Activated CD4-positive, alpha-beta T cell treated with anti-CD3 and anti-CD28 coated beads, Interleukin-2, amount 10 ng/mL, durations not matched to agents 24 days and 14 days (primary cell): ENCODE data around the gene C1QBP. TPM values are rescaled to one million over a fixed set of nuclear protein-coding genes. Genes with fewer than 3 reads are reported as not detected.
"Not testable (repeated sequence)": the region's sequence is repeated elsewhere in the genome, so short reads cannot be mapped to it uniquely, and the experiment has no call there.

Source experiments
- DNase-seq: peaks from one replicate; pipeline ENCODE4 v3.0.0; 2022
- H3K27ac Mint-ChIP-seq: one replicate; pipeline ENCODE4 v1.8.0; 2022; ENCODE audit warnings: mild to moderate bottlenecking, mixed read lengths
- H3K27me3 Mint-ChIP-seq: one replicate; pipeline ENCODE4 v1.8.0; 2022; ENCODE audit warnings: mixed read lengths
- H3K36me3 Mint-ChIP-seq: one replicate; pipeline ENCODE4 v1.8.0; 2022; ENCODE audit warnings: low read depth, mild to moderate bottlenecking, mixed read lengths
- H3K4me1 Mint-ChIP-seq: one replicate; pipeline ENCODE4 v1.8.0; 2021; ENCODE audit warnings: mixed read lengths
- H3K4me3 Mint-ChIP-seq: one replicate; pipeline ENCODE4 v1.8.0; 2022; ENCODE audit warnings: mild to moderate bottlenecking, moderate library complexity, mixed read lengths
- H3K9me3 Mint-ChIP-seq: one replicate; pipeline ENCODE4 v1.8.0; 2021; ENCODE audit warnings: mixed read lengths
- intact Hi-C: fragments of 100-400 bp; cut with micrococcal nuclease; formaldehyde crosslinking; loops from one replicate; pipeline ENCODE4 v1.15.1; 2023
- total RNA-seq: library from RNA; stranded (reverse); gene quantifications from 2 replicates; pipeline ENCODE4 v1.2.3, GENCODE V29; 2022

C1QBP gene
- total RNA-seq, 1 donor from 2014 or later, result 451 TPM

GRCh38 chr17:5464717-5465507 lies 26.0 kb upstream of the C1QBP start:
- no peak for DNase-seq
- H3K27me3 Mint-ChIP-seq, result no peaks in the 10 kb centered on the region
- peaks cover 41% of the 10 kb centered on the region for H3K36me3 Mint-ChIP-seq
- no peak overlapping the region for H3K4me3 Mint-ChIP-seq
- H3K9me3 Mint-ChIP-seq, result no peaks in the 10 kb centered on the region
- H3K4me1 Mint-ChIP-seq, result peaks cover 40% of the 10 kb centered on the region
- H3K27ac Mint-ChIP-seq, result no peak overlapping the region
- intact Hi-C loops, result no loop called here

- intact Hi-C loops, result no loop called here
- no peak overlapping the region for H3K27ac Mint-ChIP-seq
- H3K27me3 Mint-ChIP-seq, result no peaks in the 10 kb centered on the region
- no peaks in the 10 kb centered on the region for H3K9me3 Mint-ChIP-seq
- DNase-seq, result no peak
- H3K4me1 Mint-ChIP-seq, result no peaks in the 10 kb centered on the region
- no peak overlapping the region for H3K4me3 Mint-ChIP-seq
- peaks cover 65% of the 10 kb centered on the region for H3K36me3 Mint-ChIP-seq
Observed at GRCh38 chr17:5446786-5447185, 7.8 kb upstream of the C1QBP start.

GRCh38 chr17:5444209-5444608 lies 5.3 kb upstream of the C1QBP start:
- no peaks in the 10 kb centered on the region for H3K9me3 Mint-ChIP-seq
- H3K27ac Mint-ChIP-seq, result no peak overlapping the region
- H3K4me1 Mint-ChIP-seq, result peaks cover 9% of the 10 kb centered on the region
- H3K27me3 Mint-ChIP-seq, result no peaks in the 10 kb centered on the region
- no peak for DNase-seq
- H3K36me3 Mint-ChIP-seq, result peaks cover 48% of the 10 kb centered on the region
- H3K4me3 Mint-ChIP-seq, result no peak overlapping the region
- intact Hi-C loops, result no loop called here

GRCh38 chr17:5443728-5444127 lies 4.8 kb upstream of the C1QBP start:
- Mint-ChIP-seq H3K4me3 (no peak overlapping the region), H3K4me1 (peaks cover 10% of the 10 kb centered on the region), H3K27me3 (no peaks in the 10 kb centered on the region), H3K9me3 (no peaks in the 10 kb centered on the region), H3K36me3 (peaks cover 45% of the 10 kb centered on the region), H3K27ac (no peak overlapping the region)
- intact Hi-C loops, result no loop called here
- DNase-seq, result no peak

- H3K4me1 Mint-ChIP-seq, result peaks cover 34% of the 10 kb centered on the region
- no peaks in the 10 kb centered on the region for H3K9me3 Mint-ChIP-seq
- peak overlapping the region; percentile 94 for H3K4me3 Mint-ChIP-seq
- intact Hi-C loops, result loop anchor here (1.0 to 10.0 kb wide), 4 partner anchors 20 to 195 kb away; partner anchors contain the start of genes DHX33, NUP88 and RABEP1
- peaks cover 44% of the 10 kb centered on the region for H3K36me3 Mint-ChIP-seq
- H3K27ac Mint-ChIP-seq, result peak overlapping the region; percentile 88
- DNase-seq, result no peak
- no peaks in the 10 kb centered on the region for H3K27me3 Mint-ChIP-seq
Observed at GRCh38 chr17:5439446-5439764, 450 bp upstream of the C1QBP start.

GRCh38 chr17:5437721-5438317 lies 1.1 kb downstream of the C1QBP start:
- Mint-ChIP-seq H3K27me3 (no peaks in the 10 kb centered on the region), H3K4me1 (peaks cover 34% of the 10 kb centered on the region), H3K36me3 (peaks cover 52% of the 10 kb centered on the region), H3K4me3 (peak overlapping the region; percentile 94), H3K9me3 (no peaks in the 10 kb centered on the region), H3K27ac (peak overlapping the region; percentile 84)
- no peak for DNase-seq
- intact Hi-C loops, result loop anchor here (10.0 kb wide), 2 partner anchors 153 to 193 kb away; partner anchors contain the start of gene RABEP1

- intact Hi-C loops, result loop anchor here (10.0 kb wide), 2 partner anchors 151 to 191 kb away; partner anchors contain the start of gene RABEP1
- H3K4me3 Mint-ChIP-seq, result peak overlapping the region; percentile 94
- H3K36me3 Mint-ChIP-seq, result peaks cover 69% of the 10 kb centered on the region
- not testable (repeated sequence) for DNase-seq, H3K9me3 Mint-ChIP-seq, H3K27me3 Mint-ChIP-seq, H3K27ac Mint-ChIP-seq
- H3K4me1 Mint-ChIP-seq, result peaks cover 36% of the 10 kb centered on the region
Observed at GRCh38 chr17:5435781-5436315, 3.1 kb downstream of the C1QBP start.

GRCh38 chr17:5434984-5435383 lies 4.0 kb downstream of the C1QBP start:
- Mint-ChIP-seq H3K27ac (no peak overlapping the region), H3K9me3 (no peaks in the 10 kb centered on the region), H3K27me3 (no peaks in the 10 kb centered on the region), H3K4me3 (no peak overlapping the region), H3K36me3 (peaks cover 73% of the 10 kb centered on the region), H3K4me1 (peaks cover 34% of the 10 kb centered on the region)
- DNase-seq, result no peak
- intact Hi-C loops, result loop anchor here (10.0 kb wide), 2 partner anchors 150 to 190 kb away; partner anchors contain the start of gene RABEP1

GRCh38 chr17:5431949-5432556 lies 6.9 kb downstream of the C1QBP start:
- Mint-ChIP-seq H3K36me3 (peaks cover 81% of the 10 kb centered on the region), H3K9me3 (no peaks in the 10 kb centered on the region), H3K27ac (peak overlapping the region; percentile 34)

GRCh38 chr17:5431234-5431633 lies 7.7 kb downstream of the C1QBP start:
- not testable (repeated sequence) for H3K4me3 Mint-ChIP-seq, H3K27ac Mint-ChIP-seq, H3K27me3 Mint-ChIP-seq, H3K9me3 Mint-ChIP-seq, DNase-seq
- peaks cover 14% of the 10 kb centered on the region for H3K4me1 Mint-ChIP-seq
- intact Hi-C loops, result loop anchor here (10.0 kb wide), 2 partner anchors 146 to 186 kb away; partner anchors contain the start of gene RABEP1
- H3K36me3 Mint-ChIP-seq, result peaks cover 74% of the 10 kb centered on the region

More at GRCh38 chr17:5431949-5432556, 6.9 kb downstream of the C1QBP start:
- no peak for DNase-seq
- H3K27me3 Mint-ChIP-seq, result no peaks in the 10 kb centered on the region
- peaks cover 21% of the 10 kb centered on the region for H3K4me1 Mint-ChIP-seq
- no peak overlapping the region for H3K4me3 Mint-ChIP-seq
- intact Hi-C loops, result loop anchor here (10.0 kb wide), 2 partner anchors 147 to 187 kb away; partner anchors contain the start of gene RABEP1

- H3K27ac Mint-ChIP-seq, result no peak overlapping the region
- DNase-seq, result no peak
- H3K36me3 Mint-ChIP-seq, result peaks cover 76% of the 10 kb centered on the region
- intact Hi-C loops, result loop anchor here (10.0 kb wide), 2 partner anchors 146 to 186 kb away; partner anchors contain the start of gene RABEP1
- peaks cover 10% of the 10 kb centered on the region for H3K4me1 Mint-ChIP-seq
- no peaks in the 10 kb centered on the region for H3K27me3 Mint-ChIP-seq
- no peak overlapping the region for H3K4me3 Mint-ChIP-seq
- no peaks in the 10 kb centered on the region for H3K9me3 Mint-ChIP-seq
Observed at GRCh38 chr17:5430413-5430999, 8.4 kb downstream of the C1QBP start.

- no peaks in the 10 kb centered on the region for H3K9me3 Mint-ChIP-seq
- intact Hi-C loops, result no loop called here
- DNase-seq, result no peak
- H3K4me1 Mint-ChIP-seq, result peaks cover 6% of the 10 kb centered on the region
- no peak overlapping the region for H3K4me3 Mint-ChIP-seq
- peaks cover 75% of the 10 kb centered on the region for H3K36me3 Mint-ChIP-seq
- H3K27me3 Mint-ChIP-seq, result no peaks in the 10 kb centered on the region
- H3K27ac Mint-ChIP-seq, result peak overlapping the region; percentile 1
Observed at GRCh38 chr17:5429191-5429887, 9.6 kb downstream of the C1QBP start.

- no peak overlapping the region for H3K27ac Mint-ChIP-seq
- peaks cover 22% of the 10 kb centered on the region for H3K4me1 Mint-ChIP-seq
- no peak for DNase-seq
- no peaks in the 10 kb centered on the region for H3K27me3 Mint-ChIP-seq
- no peak overlapping the region for H3K4me3 Mint-ChIP-seq
- no peaks in the 10 kb centered on the region for H3K9me3 Mint-ChIP-seq
- intact Hi-C loops, result no loop called here
- peaks cover 63% of the 10 kb centered on the region for H3K36me3 Mint-ChIP-seq
Observed at GRCh38 chr17:5425826-5426225, 13.1 kb downstream of the C1QBP start.
